Fibroblast of mammary gland (primary cell): ENCODE data around the gene STXBP6.

Source experiments
- DNase-seq: peaks from one replicate; pipeline ENCODE4 v3.0.0-alpha.2; 2010; ENCODE audit warnings: low read depth
- H3K4me3 ChIP-seq: 2 replicates; pipeline ENCODE4 v1.5.1; 2011; ENCODE audit warnings: low read depth, mild to moderate bottlenecking, low read length, moderate library complexity; ENCODE audit not compliant: control insufficient read depth
- TF ChIP-seq, protein P1 (sequence below): conservative IDR thresholded peaks from 2 replicates; pipeline ENCODE4 v1.5.1; 2011; ENCODE audit warnings: low read depth, low read length, inconsistent platforms; ENCODE audit not compliant: control insufficient read depth, insufficient read depth

STXBP6 gene

DNA sequence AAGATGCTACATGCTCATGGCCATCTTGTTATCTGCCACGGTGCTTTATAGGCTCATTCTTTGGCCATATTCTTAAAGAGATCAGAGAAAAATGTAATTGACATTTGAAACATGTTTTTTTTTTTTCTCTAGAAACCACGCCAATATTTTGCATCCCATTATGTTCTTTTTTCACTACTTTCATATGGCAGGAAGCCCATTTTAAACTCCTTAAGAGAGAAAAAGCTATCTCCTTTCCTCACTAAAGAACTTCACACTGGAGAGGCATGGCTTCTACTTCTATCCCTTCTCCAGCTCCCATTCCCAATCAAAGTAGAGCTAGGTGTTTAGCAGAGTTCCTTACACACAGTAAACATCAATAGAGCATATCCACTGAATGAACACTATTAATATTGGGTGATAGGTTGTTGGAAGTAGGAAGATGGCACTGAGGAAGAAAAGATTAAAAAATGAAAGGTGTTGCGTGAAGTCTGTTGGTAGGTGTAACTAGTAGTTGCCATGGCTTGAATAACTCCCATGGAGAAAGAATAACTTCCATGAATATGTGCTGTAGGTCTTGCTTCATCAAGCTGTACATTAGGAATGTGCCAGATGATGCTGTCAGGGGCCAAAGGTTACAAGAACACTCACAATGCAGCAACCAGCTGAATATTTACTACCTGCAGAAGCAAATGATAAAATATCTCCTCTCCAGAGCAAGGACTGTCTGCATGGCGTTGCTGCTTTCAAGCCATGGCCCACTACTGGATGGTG is 178.8 kb downstream of the STXBP6 start:
- TF ChIP-seq, protein P1, sequence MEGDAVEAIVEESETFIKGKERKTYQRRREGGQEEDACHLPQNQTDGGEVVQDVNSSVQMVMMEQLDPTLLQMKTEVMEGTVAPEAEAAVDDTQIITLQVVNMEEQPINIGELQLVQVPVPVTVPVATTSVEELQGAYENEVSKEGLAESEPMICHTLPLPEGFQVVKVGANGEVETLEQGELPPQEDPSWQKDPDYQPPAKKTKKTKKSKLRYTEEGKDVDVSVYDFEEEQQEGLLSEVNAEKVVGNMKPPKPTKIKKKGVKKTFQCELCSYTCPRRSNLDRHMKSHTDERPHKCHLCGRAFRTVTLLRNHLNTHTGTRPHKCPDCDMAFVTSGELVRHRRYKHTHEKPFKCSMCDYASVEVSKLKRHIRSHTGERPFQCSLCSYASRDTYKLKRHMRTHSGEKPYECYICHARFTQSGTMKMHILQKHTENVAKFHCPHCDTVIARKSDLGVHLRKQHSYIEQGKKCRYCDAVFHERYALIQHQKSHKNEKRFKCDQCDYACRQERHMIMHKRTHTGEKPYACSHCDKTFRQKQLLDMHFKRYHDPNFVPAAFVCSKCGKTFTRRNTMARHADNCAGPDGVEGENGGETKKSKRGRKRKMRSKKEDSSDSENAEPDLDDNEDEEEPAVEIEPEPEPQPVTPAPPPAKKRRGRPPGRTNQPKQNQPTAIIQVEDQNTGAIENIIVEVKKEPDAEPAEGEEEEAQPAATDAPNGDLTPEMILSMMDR = no peak
- H3K4me3 ChIP-seq = no peak overlapping the region
- peak; percentile 56 for DNase-seq

DNA sequence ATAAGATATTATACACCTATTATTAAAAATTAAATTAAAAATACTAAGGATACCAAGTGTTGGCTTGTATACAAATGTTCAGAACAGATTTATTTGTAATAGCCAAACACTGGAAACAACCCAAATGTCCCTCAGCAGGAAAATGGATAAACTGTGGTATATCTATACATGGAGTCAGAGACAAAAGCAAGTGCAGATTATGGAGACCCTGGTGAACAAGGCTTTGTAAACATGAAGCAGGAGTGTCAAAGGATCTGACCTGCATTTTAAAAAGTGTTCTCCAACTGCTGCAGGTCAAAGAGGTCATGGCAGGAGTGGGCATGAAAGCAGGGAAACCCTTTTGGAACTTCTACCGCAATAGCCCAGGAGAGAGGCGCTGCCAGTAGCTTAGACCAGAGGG is 181.6 kb downstream of the STXBP6 start:
- no peak for DNase-seq
- no peak overlapping the region for H3K4me3 ChIP-seq
- TF ChIP-seq, protein P1 = no peak

DNA sequence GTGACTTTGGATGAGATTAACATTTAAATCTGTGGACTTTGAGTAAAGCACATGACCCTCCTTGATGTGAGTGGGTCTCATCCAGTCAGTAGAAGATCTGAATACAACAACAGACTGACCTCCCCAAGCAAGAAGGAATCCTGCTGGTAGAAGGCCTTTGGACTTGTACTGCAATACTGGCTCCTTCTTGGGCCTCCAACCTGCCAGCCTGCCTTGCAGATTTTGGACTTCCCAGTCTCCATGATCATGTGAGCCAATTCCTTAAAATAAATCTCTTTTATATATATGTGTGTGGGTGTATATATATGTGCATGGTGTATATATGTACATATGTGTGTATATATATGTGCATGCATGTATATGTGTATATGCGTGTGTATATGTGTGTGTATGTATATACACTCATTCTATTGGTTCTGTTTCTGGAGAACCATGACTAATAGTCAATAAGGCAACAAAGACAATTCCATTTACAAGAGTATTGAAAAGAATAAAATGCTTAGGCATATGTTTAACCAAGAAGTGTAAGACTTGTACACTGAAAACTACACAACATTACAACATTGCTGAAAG is 183.8 kb downstream of the STXBP6 start:
- H3K4me3 ChIP-seq = no peak overlapping the region
- DNase-seq = no peak
- TF ChIP-seq, protein P1 = no peak

DNA sequence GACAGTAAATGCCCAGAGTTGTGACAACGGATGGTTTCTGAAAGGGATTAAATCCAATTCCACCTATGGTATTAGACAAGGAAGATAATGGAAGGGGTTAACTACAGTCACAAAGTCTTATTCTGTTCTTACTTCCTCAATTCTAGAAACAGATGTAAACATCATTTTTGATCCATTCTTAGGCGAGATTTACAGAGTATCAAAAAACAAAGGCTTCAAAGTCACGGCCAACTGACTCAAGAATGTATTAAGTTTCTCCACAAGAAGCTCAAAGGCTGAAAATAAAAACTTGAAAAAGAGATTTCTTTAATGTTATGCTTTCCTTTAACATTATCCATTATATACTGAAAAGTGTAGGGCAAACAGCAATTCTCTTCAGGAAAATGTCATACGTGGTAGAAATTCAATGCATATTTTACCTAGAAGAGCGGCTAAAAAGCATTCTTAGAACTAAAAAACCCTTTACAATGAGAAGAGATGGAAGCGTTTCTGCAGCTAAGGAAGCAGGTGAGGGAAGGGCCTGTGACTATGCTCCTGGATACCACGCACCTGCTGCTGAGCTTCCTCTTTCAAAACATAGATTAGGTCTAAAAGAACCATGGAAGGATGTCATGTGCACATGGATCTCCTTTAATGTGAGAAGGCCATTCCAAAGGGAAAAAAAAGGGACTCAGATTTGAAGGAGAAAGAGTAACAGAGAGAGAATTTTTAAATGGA is 185.8 kb downstream of the STXBP6 start:
- no peak for DNase-seq
- no peak overlapping the region for H3K4me3 ChIP-seq
- TF ChIP-seq, protein P1 = no peak

DNA sequence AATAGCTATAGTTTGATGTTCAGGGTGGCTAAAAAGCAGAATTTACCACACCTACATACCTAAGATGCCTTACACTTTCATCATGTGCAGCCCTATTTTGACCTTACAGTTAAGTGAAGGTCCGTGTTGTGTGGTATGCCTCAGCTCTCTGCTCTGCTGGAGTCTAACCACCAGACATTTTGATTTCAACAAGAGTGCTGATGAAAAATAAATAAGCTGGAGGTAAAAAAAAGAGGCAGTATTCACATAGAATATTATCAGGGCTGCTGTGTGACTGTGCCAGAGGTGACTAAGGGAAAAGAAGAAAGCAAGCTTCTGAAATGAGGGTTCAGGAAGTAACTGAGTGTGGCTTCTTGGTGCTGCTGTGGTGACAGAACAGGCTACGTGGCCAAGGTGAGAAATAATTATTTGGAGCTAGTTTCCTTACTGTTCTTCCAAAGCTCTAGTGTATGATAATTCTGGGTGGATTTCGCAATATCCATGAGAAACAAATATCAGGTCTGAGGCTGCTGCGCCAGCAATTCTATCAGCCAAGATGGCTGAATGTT is 188.8 kb downstream of the STXBP6 start:
- TF ChIP-seq, protein P1 = no peak
- H3K4me3 ChIP-seq = no peak overlapping the region
- DNase-seq = peak; percentile 17

DNA sequence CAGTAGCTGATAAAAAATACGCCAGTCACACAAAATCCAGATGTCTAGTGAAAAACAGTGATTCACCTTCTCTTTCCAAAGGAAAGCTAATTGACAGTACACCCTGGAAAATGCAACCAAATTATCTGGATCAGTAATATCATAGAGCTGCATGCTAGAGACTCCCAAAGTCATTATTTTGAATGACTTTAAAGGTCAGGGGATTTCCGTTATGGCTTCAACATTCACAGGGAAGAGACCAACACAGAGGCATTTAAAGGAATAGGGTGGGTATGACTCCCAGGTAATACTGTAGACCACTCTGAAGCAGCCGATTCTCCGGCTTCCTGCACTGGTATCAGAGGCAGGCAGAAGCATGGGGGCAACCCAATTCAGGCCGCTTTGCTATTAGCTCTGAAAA is 190.4 kb downstream of the STXBP6 start:
- H3K4me3 ChIP-seq = no peak overlapping the region
- TF ChIP-seq, protein P1 = no peak
- no peak for DNase-seq
